H1 (cell line): Measurements from ENCODE around the gene RRAGB. TPM values are rescaled to one million over a fixed set of nuclear protein-coding genes. Genes with fewer than 3 reads are reported as not detected.

Experiments used
- CTCF ChIA-PET: fragments of 300-600 bp; sonication (Branson Sonifier 250); formaldehyde crosslinking; loops from one replicate; lab custom pipeline; 2021; ENCODE audit not compliant: partially characterized antibody; lab: Charles Lee
- POLR2A ChIA-PET: fragments of 300-600 bp; sonication (Branson Sonifier 250); formaldehyde crosslinking; loops from one replicate; lab custom pipeline; 2021; ENCODE audit warnings: inconsistent platforms; ENCODE audit not compliant: partially characterized antibody; lab: Charles Lee
- DNase-seq, 2 experiments: peaks; one replicate each; pipeline versions ENCODE4 v3.0.0 to v3.0.0-alpha.2; 2010 to 2022; ENCODE audit warnings: low spot score in 2 of 2, low read depth in 1 of 2, mixed read lengths in 1 of 2
- FAIRE-seq: peaks from 2 replicates; lab custom pipeline; 2011; peaks lifted over from hg19 to GRCh38; lab: Jason Lieb, UNC
- H2AFZ ChIP-seq: 2 replicates; pipeline ENCODE4 v1.8.1; 2012; ENCODE audit warnings: low read length, inconsistent platforms
- H2AK5ac ChIP-seq: 2 replicates; pipeline ENCODE4 v1.6.1; 2013; ENCODE audit warnings: low read depth, low read length
- H2BK120ac ChIP-seq: replicated peaks from 2 replicates; pipeline ENCODE3; 2013; ENCODE audit warnings: low read depth, low read length, inconsistent platforms
- H2BK12ac ChIP-seq: 2 replicates; pipeline ENCODE4 v1.6.1; 2013; ENCODE audit warnings: low read depth, low read length
- H2BK15ac ChIP-seq: 2 replicates; pipeline ENCODE4 v1.6.1; 2013; ENCODE audit warnings: low read length
- H2BK20ac ChIP-seq: 2 replicates; pipeline ENCODE4 v1.6.1; 2013; ENCODE audit warnings: low read length
- H2BK5ac ChIP-seq: 2 replicates; pipeline ENCODE4 v1.6.1; 2013; ENCODE audit warnings: low read depth, low read length
- H3K14ac ChIP-seq: 2 replicates; pipeline ENCODE4 v1.6.1; 2013; ENCODE audit warnings: inconsistent platforms; ENCODE audit not compliant: insufficient read length
- H3K18ac ChIP-seq: 2 replicates; pipeline ENCODE4 v1.6.1; 2013; ENCODE audit warnings: low read length; ENCODE audit errors: extremely low read depth
- H3K23ac ChIP-seq: 2 replicates; pipeline ENCODE4 v1.6.1; 2013; ENCODE audit warnings: inconsistent platforms; ENCODE audit not compliant: insufficient read length
- H3K23me2 ChIP-seq: 2 replicates; pipeline ENCODE4 v1.6.1; 2013; ENCODE audit warnings: low read depth, low read length
- H3K27ac ChIP-seq: 2 replicates; pipeline ENCODE4 v1.6.1; 2011; ENCODE audit warnings: low read depth, low read length, inconsistent platforms
- H3K27me3 ChIP-seq, 4 experiments: replicated peaks in 1 of 4; 1 replicate in 1 of 4; 2 replicates in 3 of 4; pipeline versions ENCODE4 v1.6.1 to v1.8.1; 2011 to 2013; ENCODE audit warnings: low read length in 3 of 4, mild to moderate bottlenecking in 3 of 4, inconsistent platforms in 2 of 4, mixed read lengths in 2 of 4, moderate library complexity in 1 of 4; ENCODE audit not compliant: control insufficient read depth in 3 of 4, insufficient read depth in 3 of 4; ENCODE audit errors: extremely low read depth in 1 of 4
- H3K36me3 ChIP-seq, 4 experiments: 2 replicates each; pipeline versions ENCODE4 v1.6.1 to v1.8.1; 2011 to 2013; ENCODE audit warnings: mild to moderate bottlenecking in 4 of 4, low read length in 3 of 4, moderate library complexity in 2 of 4, control low read depth in 1 of 4, inconsistent platforms in 1 of 4; ENCODE audit not compliant: insufficient read depth in 4 of 4, control insufficient read depth in 2 of 4
- H3K4ac ChIP-seq: replicated peaks from 2 replicates; pipeline ENCODE3; 2013; ENCODE audit warnings: low read length, low read depth, mixed read lengths, inconsistent platforms; ENCODE audit not compliant: insufficient read length
- H3K4me1 ChIP-seq, 4 experiments: replicated peaks in 1 of 4; 1 replicate in 1 of 4; 2 replicates in 3 of 4; pipeline versions ENCODE4 v1.6.1 to v1.8.1; 2011 to 2013; ENCODE audit warnings: low read length in 3 of 4, inconsistent platforms in 2 of 4, mixed read lengths in 1 of 4; ENCODE audit not compliant: insufficient read depth in 4 of 4, control insufficient read depth in 3 of 4
- H3K4me2 ChIP-seq, 2 experiments: 2 replicates each; pipeline versions ENCODE4 v1.6.1 to v1.8.1; 2011 to 2013; ENCODE audit warnings: low read depth in 2 of 2, low read length in 2 of 2, control low read depth in 1 of 2, inconsistent platforms in 1 of 2, mild to moderate bottlenecking in 1 of 2; ENCODE audit not compliant: insufficient read depth in 1 of 2
- H3K4me3 ChIP-seq, 4 experiments: fragments of 200-600, 300-600 bp in 1 of 4; sonication (generic), shearing (Covaris generic), sonication (Bioruptor Twin) in 1 of 4; 2 replicates each; pipeline versions ENCODE4 v1.5.1 to v1.8.1; 2011 to 2016; ENCODE audit warnings: low read length in 4 of 4, low read depth in 3 of 4, control low read depth in 2 of 4, inconsistent platforms in 2 of 4, mild to moderate bottlenecking in 2 of 4, mixed read lengths in 1 of 4, moderate library complexity in 1 of 4; ENCODE audit not compliant: insufficient read depth in 2 of 4; ENCODE audit errors: extremely low read depth in 1 of 4
- H3K56ac ChIP-seq: replicated peaks from 2 replicates; pipeline ENCODE3; 2013; ENCODE audit warnings: low read depth, mild to moderate bottlenecking, mixed read lengths, low read length, inconsistent platforms; ENCODE audit not compliant: insufficient read length
- H3K79me1 ChIP-seq: 2 replicates; pipeline ENCODE4 v1.6.1; 2013; ENCODE audit warnings: low read depth, low read length, control low read depth
- H3K79me2 ChIP-seq, 2 experiments: 2 replicates each; pipeline versions ENCODE4 v1.6.1 to v1.8.1; 2012 to 2013; ENCODE audit warnings: low read length in 2 of 2, mild to moderate bottlenecking in 2 of 2, inconsistent platforms in 1 of 2; ENCODE audit not compliant: insufficient read depth in 2 of 2, control insufficient read depth in 1 of 2
- H3K9ac ChIP-seq, 4 experiments: replicated peaks in 1 of 4; 1 replicate in 1 of 4; 2 replicates in 3 of 4; pipeline versions ENCODE4 v1.6.1 to v1.8.1; 2011 to 2013; ENCODE audit warnings: low read depth in 3 of 4, low read length in 3 of 4, control low read depth in 2 of 4, mild to moderate bottlenecking in 2 of 4, moderate library complexity in 2 of 4, inconsistent platforms in 1 of 4; ENCODE audit errors: extremely low read depth in 1 of 4
- H3K9me3 ChIP-seq, 2 experiments: 2 replicates each; pipeline versions ENCODE4 v1.6.1 to v1.8.1; 2012 to 2013; ENCODE audit warnings: mild to moderate bottlenecking in 2 of 2, moderate library complexity in 2 of 2, control low read depth in 1 of 2, inconsistent platforms in 1 of 2, low read depth in 1 of 2, low read length in 1 of 2, mixed read lengths in 1 of 2; ENCODE audit not compliant: insufficient read depth in 2 of 2
- H4K20me1 ChIP-seq, 2 experiments: replicated peaks in 1 of 2; 2 replicates each; pipeline versions ENCODE3 to v1.8.1; 2011 to 2013; ENCODE audit warnings: inconsistent platforms in 2 of 2, low read length in 2 of 2, mild to moderate bottlenecking in 1 of 2; ENCODE audit not compliant: insufficient read depth in 2 of 2, control insufficient read depth in 1 of 2
- H4K5ac ChIP-seq: 2 replicates; pipeline ENCODE4 v1.6.1; 2013; ENCODE audit warnings: low read length, low read depth, mixed read lengths, inconsistent platforms; ENCODE audit not compliant: insufficient read length
- H4K8ac ChIP-seq: 2 replicates; pipeline ENCODE4 v1.8.0; 2013; ENCODE audit warnings: mild to moderate bottlenecking, moderate library complexity, low read length, inconsistent platforms; ENCODE audit not compliant: insufficient read depth; ENCODE audit errors: extremely low read depth
- H4K91ac ChIP-seq: replicated peaks from 2 replicates; pipeline ENCODE3; 2013; ENCODE audit warnings: low read length, mixed read lengths, inconsistent platforms; ENCODE audit not compliant: insufficient read length
- CREB1 ChIP-seq: IDR thresholded peaks from 2 replicates; pipeline ENCODE4 v1.6.1; 2012; ENCODE audit warnings: inconsistent platforms
- JUND ChIP-seq: IDR thresholded peaks from 2 replicates; pipeline ENCODE4 v1.6.1; 2011; ENCODE audit warnings: mild to moderate bottlenecking, improper control_type of control experiment, low read length
- NANOG ChIP-seq: IDR thresholded peaks from 2 replicates; pipeline ENCODE4 v1.6.1; 2011; ENCODE audit warnings: low read length, low read depth, mild to moderate bottlenecking, inconsistent platforms; ENCODE audit not compliant: insufficient read depth, poor library complexity, severe bottlenecking
- RNF2 ChIP-seq: fragments of 200-900, 300-1000 bp; sonication (generic); IDR thresholded peaks from 2 replicates; pipeline ENCODE4 v1.7.1; 2016; ENCODE audit warnings: borderline replicate concordance, low read depth, mild to moderate bottlenecking, antibody characterized with exemption, low read length; ENCODE audit not compliant: poor library complexity, severe bottlenecking; ENCODE audit errors: missing control alignments
- SIRT6 ChIP-seq: IDR thresholded peaks from one replicate; pipeline ENCODE4 v1.7.1; 2012; ENCODE audit warnings: low read length, inconsistent platforms
- SP1 ChIP-seq: IDR thresholded peaks from 2 replicates; pipeline ENCODE4 v1.6.1; 2011; ENCODE audit warnings: low read depth, low read length
- WGBS, 2 experiments: shearing (Covaris generic) in 1 of 2; methylation state at CpG; one replicate each; pipeline versions ENCODE4 v1.1.6 to v1.1.7; 2013 to 2015; ENCODE audit warnings: low lambda C conversion rate in 2 of 2, mixed read lengths in 2 of 2, inconsistent platforms in 1 of 2, low coverage in 1 of 2, missing lambda C conversion rate in 1 of 2; ENCODE audit not compliant: insufficient replicate concordance in 2 of 2, insufficient coverage in 1 of 2, insufficient read length in 1 of 2; ENCODE audit errors: extremely low coverage in 1 of 2, missing lambda C conversion rate in 1 of 2; 5-methylcytosine and 5-hydroxymethylcytosine counted together
- polyA plus RNA-seq, 7 experiments: library from polyadenylated mRNA; depleted of rRNA in 3 of 7; stranded (reverse) in 5 of 7; unstranded in 2 of 7; fragments of >200 nt in 5 of 7; fragments of 200-250 nt in 2 of 7; gene quantifications; 1 replicate in 5 of 7; 2 replicates in 1 of 7; 4 replicates in 1 of 7; pipeline versions ENCODE4 v1.2.1 to v1.2.3, GENCODE V29; 2011 to 2013; ENCODE audit warnings: missing spikeins in 2 of 7, mixed read lengths in 2 of 7
- total RNA-seq: library from RNA; stranded (reverse); fragmentation: NEBNext Ultra II Directional; extraction: Animal tissue kit (Norgen Biotek cat#: 25700); gene quantifications from 2 replicates; pipeline ENCODE4 v1.2.1, GENCODE V29; 2021

The RRAGB gene
- total and polyA plus RNA-seq, 2 of the 8 experiments (the other 6 are each of a cell fraction or from before 2014, with no cell fraction given), result 5.8 to 6.8 TPM

DNA sequence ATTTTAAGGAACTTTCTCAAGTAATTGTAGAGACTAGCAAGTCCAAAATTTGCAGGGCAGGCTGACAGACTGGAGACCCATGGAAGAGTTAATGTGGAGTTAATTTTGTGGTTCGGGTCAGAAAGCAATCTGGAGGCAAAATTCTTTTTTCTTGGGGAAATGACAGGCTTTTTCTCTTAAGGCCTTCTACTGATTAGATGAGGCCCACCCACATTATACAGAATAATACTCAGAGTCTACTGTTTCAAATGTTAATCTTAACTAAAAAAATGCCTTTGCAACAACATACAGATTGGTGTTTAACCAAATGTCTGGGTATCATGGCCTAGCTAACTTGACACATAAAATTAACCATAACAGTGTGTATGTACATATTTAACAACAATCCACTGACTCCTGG is 32.7 kb downstream of the RRAGB start:
- no peak overlapping the region for H2BK120ac ChIP-seq
- H2BK15ac ChIP-seq, result no peak overlapping the region
- no peak overlapping the region for H3K4ac ChIP-seq
- no peak overlapping the region for H2BK5ac ChIP-seq
- H2BK20ac ChIP-seq, result no peak overlapping the region
- H4K5ac ChIP-seq, result no peak overlapping the region
- no peak overlapping the region for H3K27ac ChIP-seq
- FAIRE-seq (no peak), DNase-seq (no peak)
- H3K79me2 ChIP-seq, result no peaks in the 10 kb centered on the region
- H3K14ac ChIP-seq, result no peak overlapping the region
- 100% methylated on average over 1 of the region's 1 CpG; no CpG with 5 or more reads in 1 of the 2 experiments for WGBS, 2 experiments
- H3K4me3 ChIP-seq, result no peak overlapping the region
- H2AFZ ChIP-seq, result no peak overlapping the region
- H2BK12ac ChIP-seq, result no peak overlapping the region
- H4K8ac ChIP-seq, result no peak overlapping the region
- TF ChIP-seq SIRT6 (no peak), JUND (no peak), RNF2 (no peak), CREB1 (no peak), NANOG (no peak), SP1 (no peak)
- H4K91ac ChIP-seq, result no peak overlapping the region
- H3K23me2 ChIP-seq, result no peaks in the 10 kb centered on the region
- H3K27me3 ChIP-seq, result no peaks in the 10 kb centered on the region
- H3K9ac ChIP-seq, result no peak overlapping the region
- H3K4me2 ChIP-seq, result no peak overlapping the region
- no peak overlapping the region for H3K56ac ChIP-seq
- no peak overlapping the region for H2AK5ac ChIP-seq
- no peaks in the 10 kb centered on the region for H3K79me1 ChIP-seq
- H3K36me3 ChIP-seq, result peaks cover 0 to 5% (median 2%) of the 10 kb centered on the region in 4 experiments; a peak in 2 of 8 replicates
- peaks cover 0 to 4% of the 10 kb centered on the region in 2 experiments; a peak in 1 of 4 replicates for H3K9me3 ChIP-seq
- CTCF ChIA-PET, result no interaction called here
- H3K23ac ChIP-seq, result no peak overlapping the region
- POLR2A ChIA-PET, result no interaction called here
- H3K4me1 ChIP-seq, result no peaks in the 10 kb centered on the region
- H3K18ac ChIP-seq, result no peak overlapping the region
- H4K20me1 ChIP-seq, result no peaks in the 10 kb centered on the region
